Endothelial cell of coronary artery (primary cell): ENCODE data around the gene FAM209B. TPM values are rescaled to one million over a fixed set of nuclear protein-coding genes. Genes with fewer than 3 reads are reported as not detected.

Source experiments
- total RNA-seq: library from RNA; depleted of rRNA; stranded (reverse); fragments of >200 nt; gene quantifications from 2 replicates; pipeline ENCODE4 v1.2.3, GENCODE V29; 2014

Gene FAM209B
- total RNA-seq: 0.18 TPM in 1 of 2 replicates, not detected in the other

GRCh38 chr20:56532946-56533345 is at the start of gene FAM209B:
TSS of gene FAM209B (plus strand) at chr20:56533246. CDS start at chr20:56533342, 96 bp downstream.

GRCh38 chr20:56524444-56524843 is 8.6 kb upstream of the FAM209B start, which contains the start of gene FAM209A:
TSS of gene FAM209A (plus strand) at chr20:56524744. CDS start at chr20:56524809, 65 bp downstream.

Other genes with a start within 250 kb of the FAM209B start
- gene FAM210B, start 174.3 kb upstream of the FAM209B start, total RNA-seq: 38.1 and 39.9 TPM in 2 replicates
- 14.1 and 39.9 TPM in 2 replicates for gene AURKA, start 141.0 kb upstream of the FAM209B start, total RNA-seq
- gene CSTF1, start 140.6 kb upstream of the FAM209B start, total RNA-seq: 26.1 and 28.3 TPM in 2 replicates
- not detected in 2 replicates for gene CASS4, start 121.0 kb upstream of the FAM209B start, total RNA-seq
- 92.6 and 95.6 TPM in 2 replicates for gene RTF2, start 64.6 kb upstream of the FAM209B start, total RNA-seq
- gene FAM209A, start 8.5 kb upstream of the FAM209B start, total RNA-seq: not detected in 2 replicates
- not detected in 2 replicates for gene TFAP2C, start 96.1 kb downstream of the FAM209B start, total RNA-seq